ENCODE measurements around the gene BRWD1. TPM values are rescaled to one million over a fixed set of nuclear protein-coding genes. Genes with fewer than 3 reads are reported as not detected.

Gene BRWD1
- polyA plus RNA-seq, 1 donor (not counting 4 experiments of a cell fraction or from before 2014, with no cell fraction given) = 15.1 TPM

DNA sequence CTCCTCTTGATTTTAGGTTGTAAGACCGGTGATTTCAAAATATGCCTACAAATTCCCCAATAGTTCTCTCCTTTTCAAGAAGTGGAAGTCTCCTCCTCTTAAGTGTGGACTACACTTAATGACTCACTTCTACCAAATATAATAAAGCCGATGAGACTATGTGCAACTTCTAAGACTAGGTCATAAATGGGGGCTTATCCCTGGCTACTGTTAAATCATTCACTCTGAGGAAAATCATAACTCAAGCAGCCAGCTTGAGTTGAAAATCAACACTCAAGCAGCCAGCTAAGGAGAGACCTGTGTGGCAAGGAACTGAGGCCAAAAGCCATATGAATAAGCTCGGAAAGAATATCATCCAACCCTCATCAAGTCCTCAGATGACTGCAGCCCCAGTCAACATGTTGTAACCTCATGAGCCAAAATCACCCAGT lies 80.6 kb downstream of the BRWD1 start:
- no peaks in the 10 kb centered on the region for H3K4me1 ChIP-seq (ENCODE audit: control insufficient read depth, extremely low read depth, insufficient read depth, low read length)
- H3K79me2 ChIP-seq (ENCODE audit: control insufficient read depth, insufficient read depth, low read length) = no peaks in the 10 kb centered on the region
- H3K9me1 ChIP-seq (ENCODE audit: control insufficient read depth, extremely low read depth, insufficient read depth, low read length) = no peaks in the 10 kb centered on the region
- TF ChIP-seq, protein P1, sequence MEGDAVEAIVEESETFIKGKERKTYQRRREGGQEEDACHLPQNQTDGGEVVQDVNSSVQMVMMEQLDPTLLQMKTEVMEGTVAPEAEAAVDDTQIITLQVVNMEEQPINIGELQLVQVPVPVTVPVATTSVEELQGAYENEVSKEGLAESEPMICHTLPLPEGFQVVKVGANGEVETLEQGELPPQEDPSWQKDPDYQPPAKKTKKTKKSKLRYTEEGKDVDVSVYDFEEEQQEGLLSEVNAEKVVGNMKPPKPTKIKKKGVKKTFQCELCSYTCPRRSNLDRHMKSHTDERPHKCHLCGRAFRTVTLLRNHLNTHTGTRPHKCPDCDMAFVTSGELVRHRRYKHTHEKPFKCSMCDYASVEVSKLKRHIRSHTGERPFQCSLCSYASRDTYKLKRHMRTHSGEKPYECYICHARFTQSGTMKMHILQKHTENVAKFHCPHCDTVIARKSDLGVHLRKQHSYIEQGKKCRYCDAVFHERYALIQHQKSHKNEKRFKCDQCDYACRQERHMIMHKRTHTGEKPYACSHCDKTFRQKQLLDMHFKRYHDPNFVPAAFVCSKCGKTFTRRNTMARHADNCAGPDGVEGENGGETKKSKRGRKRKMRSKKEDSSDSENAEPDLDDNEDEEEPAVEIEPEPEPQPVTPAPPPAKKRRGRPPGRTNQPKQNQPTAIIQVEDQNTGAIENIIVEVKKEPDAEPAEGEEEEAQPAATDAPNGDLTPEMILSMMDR (optimal IDR thresholded peaks at IDR 0.05 in 1 of 3, IDR thresholded peaks at IDR 0.05 in 1 of 3, conservative IDR thresholded peaks at IDR 0.05 in 1 of 3; ENCODE audit: extremely low read depth in 1 of 3, insufficient read depth in 2 of 3, low read length in 3 of 3) = no peak
- no peak for TF ChIP-seq EZH2 (IDR thresholded peaks at IDR 0.05; ENCODE audit: low read length)
- no peak for DNase-seq (ENCODE audit: low read depth, low spot score)
- no peak overlapping the region for H3K4me2 ChIP-seq (ENCODE audit: control insufficient read depth, extremely low read depth, insufficient read depth, low read depth, low read length)
- no peak for FAIRE-seq
- no peaks in the 10 kb centered on the region for H3K27me3 ChIP-seq (ENCODE audit: control insufficient read depth, extremely low read depth, insufficient read depth, low read length)
- H3K9me3 ChIP-seq (ENCODE audit: control insufficient read depth, low read depth, low read length) = no peaks in the 10 kb centered on the region
- H3K27ac ChIP-seq (ENCODE audit: control insufficient read depth, insufficient read depth, low read length) = no peak overlapping the region
- no peak overlapping the region for H2AFZ ChIP-seq (ENCODE audit: control insufficient read depth, low read length)
- dilution Hi-C loops (cut with MboI; ENCODE audit: extremely low pct_ligation_motif_present, low sequenced_read_pairs) = no loop called here
- no peaks in the 10 kb centered on the region for H4K20me1 ChIP-seq (ENCODE audit: control insufficient read depth, extremely low read depth, insufficient read depth, low read length)
- no peak overlapping the region for H3K4me3 ChIP-seq (ENCODE audit: control insufficient read depth in 2 of 3, extremely low read depth in 1 of 3, insufficient read depth in 2 of 3, low read depth in 1 of 3, low read length in 3 of 3)
- H3K9ac ChIP-seq (ENCODE audit: control insufficient read depth, extremely low read depth, insufficient read depth, low read length) = no peak overlapping the region
- H3K36me3 ChIP-seq (ENCODE audit: control insufficient read depth in 2 of 2, extremely low read depth in 1 of 2, insufficient read depth in 2 of 2, low read length in 2 of 2) = peaks cover 11 to 19% of the 10 kb centered on the region in 2 experiments

DNA sequence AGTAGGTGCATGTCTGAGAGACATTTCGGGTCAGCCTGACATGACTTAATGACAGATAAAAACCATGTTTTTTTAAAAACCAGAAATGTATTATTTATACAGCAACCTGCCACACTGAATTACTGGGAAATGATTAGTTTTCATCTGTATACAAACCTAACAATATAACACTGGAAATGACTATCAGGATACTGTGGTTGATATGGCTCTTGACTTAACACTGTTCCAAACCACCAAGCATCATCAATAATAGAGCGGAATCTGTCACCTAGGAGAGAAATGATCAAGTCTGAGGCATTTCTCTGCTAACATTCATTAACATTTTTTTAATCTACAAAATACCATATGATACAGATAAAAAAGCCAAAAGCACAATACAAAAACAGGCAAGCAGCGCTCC lies 88.5 kb downstream of the BRWD1 start:
- H3K9me3 ChIP-seq (ENCODE audit: control insufficient read depth, low read depth, low read length) = no peaks in the 10 kb centered on the region
- no peak overlapping the region for H2AFZ ChIP-seq (ENCODE audit: control insufficient read depth, low read length)
- TF ChIP-seq, protein P1 (optimal IDR thresholded peaks at IDR 0.05 in 1 of 3, IDR thresholded peaks at IDR 0.05 in 1 of 3, conservative IDR thresholded peaks at IDR 0.05 in 1 of 3; ENCODE audit: extremely low read depth in 1 of 3, insufficient read depth in 2 of 3, low read length in 3 of 3) = no peak
- no peak for TF ChIP-seq EZH2 (IDR thresholded peaks at IDR 0.05; ENCODE audit: low read length)
- H4K20me1 ChIP-seq (ENCODE audit: control insufficient read depth, extremely low read depth, insufficient read depth, low read length) = no peaks in the 10 kb centered on the region
- H3K27ac ChIP-seq (ENCODE audit: control insufficient read depth, insufficient read depth, low read length) = no peak overlapping the region
- no peaks in the 10 kb centered on the region for H3K27me3 ChIP-seq (ENCODE audit: control insufficient read depth, extremely low read depth, insufficient read depth, low read length)
- FAIRE-seq = no peak
- no peak for DNase-seq (ENCODE audit: low read depth, low spot score)
- no peaks in the 10 kb centered on the region for H3K79me2 ChIP-seq (ENCODE audit: control insufficient read depth, insufficient read depth, low read length)
- dilution Hi-C loops (cut with MboI; ENCODE audit: extremely low pct_ligation_motif_present, low sequenced_read_pairs) = no loop called here
- H3K4me3 ChIP-seq (ENCODE audit: control insufficient read depth in 2 of 3, extremely low read depth in 1 of 3, insufficient read depth in 2 of 3, low read depth in 1 of 3, low read length in 3 of 3) = no peak overlapping the region
- no peak overlapping the region for H3K4me2 ChIP-seq (ENCODE audit: control insufficient read depth, extremely low read depth, insufficient read depth, low read depth, low read length)
- no peaks in the 10 kb centered on the region for H3K4me1 ChIP-seq (ENCODE audit: control insufficient read depth, extremely low read depth, insufficient read depth, low read length)
- H3K9ac ChIP-seq (ENCODE audit: control insufficient read depth, extremely low read depth, insufficient read depth, low read length) = no peak overlapping the region
- no peaks in the 10 kb centered on the region for H3K9me1 ChIP-seq (ENCODE audit: control insufficient read depth, extremely low read depth, insufficient read depth, low read length)
- peaks cover 4 to 12% of the 10 kb centered on the region in 2 experiments for H3K36me3 ChIP-seq (ENCODE audit: control insufficient read depth in 2 of 2, extremely low read depth in 1 of 2, insufficient read depth in 2 of 2, low read length in 2 of 2)

Measured in keratinocyte (primary cell).